ENCODE results near the gene SHCBP1L. TPM values are rescaled to one million over a fixed set of nuclear protein-coding genes. Genes with fewer than 3 reads are reported as not detected.
A peak's percentile ranks its signal among the peaks of the same experiment; 100 is the strongest.

Gene SHCBP1L
- total RNA-seq (2021) (not detected in 3 replicates), Bru-seq, nascent RNA (percentile 1 among the genes with signal in this experiment)
- long read RNA-seq, experiment 1: 0 reads
- long read RNA-seq, experiment 2: 0 reads
- long read RNA-seq, experiment 3: 0 reads

GRCh38 chr1:182952677-182953444 lies at the start of gene SHCBP1L:
SHCBP1L (minus strand) TSS chr1:182953166; CDS start chr1:182953133, 33 bp downstream.
- TF ChIP-seq ZNF423 (CRISPR knock-in tag; IDR thresholded peaks at IDR 0.05) (no peak), ERG (CRISPR knock-in tag; IDR thresholded peaks at IDR 0.05) (no peak), PRDM15 (CRISPR knock-in tag; IDR thresholded peaks at IDR 0.05) (no peak), MXD4 (CRISPR knock-in tag; IDR thresholded peaks at IDR 0.05; ENCODE audit: borderline replicate concordance) (no peak), ZNF532 (CRISPR knock-in tag; IDR thresholded peaks at IDR 0.05; ENCODE audit: borderline replicate concordance) (no peak), ZNF425 (CRISPR knock-in tag; conservative IDR thresholded peaks at IDR 0.05) (no peak), ZBTB43 (CRISPR knock-in tag; IDR thresholded peaks at IDR 0.05) (0 out of 2 replicates have a peak, but pooled peaks have one; percentile 40), RORB (CRISPR knock-in tag; IDR thresholded peaks at IDR 0.05) (no peak), NFYB (CRISPR knock-in tag; conservative IDR thresholded peaks at IDR 0.05; ENCODE audit: low read depth) (peak; percentile 64), ZNF671 (CRISPR knock-in tag; IDR thresholded peaks at IDR 0.05) (no peak), ZNF281 (CRISPR knock-in tag; IDR thresholded peaks at IDR 0.05) (no peak), E2F5 (CRISPR knock-in tag; IDR thresholded peaks at IDR 0.05) (no peak), CREB1 (CRISPR knock-in tag; IDR thresholded peaks at IDR 0.05) (no peak), ETV6 (CRISPR knock-in tag; IDR thresholded peaks at IDR 0.05) (no peak), HMGA2 (CRISPR knock-in tag; IDR thresholded peaks at IDR 0.05) (no peak), ZNF232 (CRISPR knock-in tag; IDR thresholded peaks at IDR 0.05) (no peak), NFATC4 (CRISPR knock-in tag; IDR thresholded peaks at IDR 0.05) (no peak), SMAD3 (CRISPR knock-in tag; IDR thresholded peaks at IDR 0.05; ENCODE audit: borderline replicate concordance) (no peak)

More at GRCh38 chr1:182952677-182953444, at the start of gene SHCBP1L:
- Mint-ChIP-seq H3K4me1 (peaks cover 16% of the 10 kb centered on the region), H3K9me3 (peaks cover 8% of the 10 kb centered on the region), H3K36me3 (no peaks in the 10 kb centered on the region; the same call in 1 of the 2 replicates), H3K4me3 (no peak within 1 kb of the TSS), H3K27me3 (ENCODE audit: low read depth) (no peaks in the 10 kb centered on the region), H3K27ac (no peak within 1 kb of the TSS)
- ChIA-PET POLR2A (no interaction called here), CTCF (interaction anchor here (1.0 kb wide), 1 partner anchor 11 kb away, joined by 3 read pairs; no protein-coding TSS in a partner anchor)
- ATAC-seq (peak; percentile 20), DNase-seq (ENCODE audit: low spot score) (peak; percentile 29)
